Immature natural killer cell (primary cell): ENCODE data around the gene TDP1. TPM values are rescaled to one million over a fixed set of nuclear protein-coding genes. Genes with fewer than 3 reads are reported as not detected.

Experiments
- DNase-seq, 3 donors: peaks; one replicate each; pipeline ENCODE4 v3.0.0; 2022; ENCODE audit warnings: mixed read lengths in 1 of 3
- H3K27ac Mint-ChIP-seq, 6 donors: one replicate each; pipeline ENCODE4 v1.8.0; 2020; ENCODE audit warnings: mixed read lengths in 6 of 6, mild to moderate bottlenecking in 5 of 6, inconsistent platforms in 4 of 6, moderate library complexity in 3 of 6
- H3K27me3 Mint-ChIP-seq, 3 donors: one replicate each; pipeline ENCODE4 v1.8.0; 2020 to 2021; ENCODE audit warnings: low read depth in 3 of 3, mild to moderate bottlenecking in 3 of 3, mixed read lengths in 3 of 3, moderate library complexity in 3 of 3, inconsistent platforms in 1 of 3
- H3K36me3 Mint-ChIP-seq, 3 donors: one replicate each; pipeline ENCODE4 v1.8.0; 2020; ENCODE audit warnings: mixed read lengths in 3 of 3, inconsistent platforms in 2 of 3, mild to moderate bottlenecking in 2 of 3
- H3K4me1 Mint-ChIP-seq, 2 donors: one replicate each; pipeline ENCODE4 v1.8.0; 2020; ENCODE audit warnings: inconsistent platforms in 2 of 2, mild to moderate bottlenecking in 2 of 2, mixed read lengths in 2 of 2, moderate library complexity in 1 of 2
- H3K4me3 Mint-ChIP-seq, 5 donors: one replicate each; pipeline ENCODE4 v1.8.0; 2020; ENCODE audit warnings: mild to moderate bottlenecking in 5 of 5, mixed read lengths in 5 of 5, inconsistent platforms in 3 of 5, moderate library complexity in 3 of 5
- H3K9me3 Mint-ChIP-seq, 6 donors: one replicate each; pipeline ENCODE4 v1.8.0; 2020; ENCODE audit warnings: mild to moderate bottlenecking in 6 of 6, mixed read lengths in 6 of 6, inconsistent platforms in 4 of 6, moderate library complexity in 3 of 6
- polyA plus RNA-seq, 3 donors: library from polyadenylated mRNA; unstranded; fragments of 300-500 nt; fragmentation: Illumina TruSeq; gene quantifications; one replicate each; pipeline ENCODE4 v1.2.3, GENCODE V29; 2021

TDP1 gene
- polyA plus RNA-seq, 3 donors from 2014 or later: 25.8 to 31.4 (median 27.0) TPM

- H3K9me3 Mint-ChIP-seq: no peaks in the 10 kb centered on the region
- H3K27me3 Mint-ChIP-seq: no peaks in the 10 kb centered on the region
- H3K4me3 Mint-ChIP-seq: no peak overlapping the region
- no peak overlapping the region for H3K27ac Mint-ChIP-seq
- peaks cover 33 to 60% (median 42%) of the 10 kb centered on the region in 3 donors for H3K36me3 Mint-ChIP-seq
- no peak for DNase-seq
- H3K4me1 Mint-ChIP-seq: no peaks in the 10 kb centered on the region
Measured at GRCh38 chr14:89986462-89987160, 30.9 kb downstream of the TDP1 start.

- DNase-seq: no peak
- H3K4me1 Mint-ChIP-seq: no peaks in the 10 kb centered on the region
- peaks cover 32 to 55% (median 42%) of the 10 kb centered on the region in 3 donors for H3K36me3 Mint-ChIP-seq
- no peaks in the 10 kb centered on the region for H3K27me3 Mint-ChIP-seq
- no peak overlapping the region for H3K4me3 Mint-ChIP-seq
- no peaks in the 10 kb centered on the region for H3K9me3 Mint-ChIP-seq
- no peak overlapping the region for H3K27ac Mint-ChIP-seq
Measured at GRCh38 chr14:89987161-89987475, 31.4 kb downstream of the TDP1 start.

- DNase-seq: no peak
- no peaks in the 10 kb centered on the region for H3K9me3 Mint-ChIP-seq
- H3K27me3 Mint-ChIP-seq: no peaks in the 10 kb centered on the region
- H3K4me3 Mint-ChIP-seq: no peak overlapping the region
- H3K27ac Mint-ChIP-seq: no peak overlapping the region
- H3K36me3 Mint-ChIP-seq: peaks cover 36 to 57% (median 38%) of the 10 kb centered on the region in 3 donors
- H3K4me1 Mint-ChIP-seq: no peaks in the 10 kb centered on the region
Measured at GRCh38 chr14:89988787-89989186, 33.1 kb downstream of the TDP1 start.

- Mint-ChIP-seq H3K9me3 (no peaks in the 10 kb centered on the region), H3K27ac (no peak overlapping the region), H3K36me3 (peaks cover 40 to 58% (median 45%) of the 10 kb centered on the region in 3 donors), H3K4me1 (no peaks in the 10 kb centered on the region), H3K27me3 (no peaks in the 10 kb centered on the region), H3K4me3 (no peak overlapping the region)
- DNase-seq: no peak
Measured at GRCh38 chr14:89990218-89990617, 34.5 kb downstream of the TDP1 start.

GRCh38 chr14:89990623-89991275 lies 35.0 kb downstream of the TDP1 start:
- Mint-ChIP-seq H3K9me3 (no peaks in the 10 kb centered on the region), H3K4me1 (no peaks in the 10 kb centered on the region), H3K27ac (no peak overlapping the region), H3K27me3 (no peaks in the 10 kb centered on the region), H3K4me3 (no peak overlapping the region), H3K36me3 (peaks cover 43 to 63% (median 46%) of the 10 kb centered on the region in 3 donors)
- DNase-seq: no peak

- Mint-ChIP-seq H3K4me1 (no peaks in the 10 kb centered on the region), H3K36me3 (peaks cover 47 to 68% (median 48%) of the 10 kb centered on the region in 3 donors), H3K27ac (no peak overlapping the region), H3K4me3 (no peak overlapping the region), H3K9me3 (no peaks in the 10 kb centered on the region), H3K27me3 (peaks cover 0 to 2% (median 0%) of the 10 kb centered on the region in 3 donors)
- DNase-seq: no peak
Measured at GRCh38 chr14:89992273-89992672, 36.5 kb downstream of the TDP1 start.

GRCh38 chr14:89996963-89997362 lies 41.2 kb downstream of the TDP1 start:
- peaks cover 0 to 2% (median 0%) of the 10 kb centered on the region in 3 donors for H3K27me3 Mint-ChIP-seq
- H3K9me3 Mint-ChIP-seq: no peaks in the 10 kb centered on the region
- no peak overlapping the region for H3K4me3 Mint-ChIP-seq
- H3K36me3 Mint-ChIP-seq: peaks cover 34 to 74% (median 41%) of the 10 kb centered on the region in 3 donors
- no peak overlapping the region for H3K27ac Mint-ChIP-seq
- no peak for DNase-seq
- H3K4me1 Mint-ChIP-seq: no peaks in the 10 kb centered on the region

- Mint-ChIP-seq H3K4me3 (no peak overlapping the region), H3K27ac (no peak overlapping the region), H3K36me3 (peaks cover 19 to 59% (median 37%) of the 10 kb centered on the region in 3 donors), H3K4me1 (peaks cover 24 to 29% of the 10 kb centered on the region in 2 donors), H3K9me3 (no peaks in the 10 kb centered on the region), H3K27me3 (peaks cover 0 to 2% (median 2%) of the 10 kb centered on the region in 3 donors)
- DNase-seq: no peak
Measured at GRCh38 chr14:90000935-90001334, 45.2 kb downstream of the TDP1 start.

GRCh38 chr14:90003526-90004307 lies 48.0 kb downstream of the TDP1 start:
- Mint-ChIP-seq H3K27ac (peak overlapping the region in 2 of 6 donors; percentile 59 to 67), H3K27me3 (peaks cover 0 to 2% (median 2%) of the 10 kb centered on the region in 3 donors), H3K4me1 (peaks cover 32 to 49% of the 10 kb centered on the region in 2 donors), H3K36me3 (peaks cover 11 to 40% (median 33%) of the 10 kb centered on the region in 3 donors), H3K4me3 (no peak overlapping the region), H3K9me3 (no peaks in the 10 kb centered on the region)
- no peak for DNase-seq

- Mint-ChIP-seq H3K9me3 (no peaks in the 10 kb centered on the region), H3K27me3 (peaks cover 0 to 2% (median 2%) of the 10 kb centered on the region in 3 donors), H3K27ac (peak overlapping the region in 5 of 6 donors; percentile 8 to 86 (median 71)), H3K4me3 (peak overlapping the region in 2 of 5 donors; percentile 41 to 72), H3K36me3 (peaks cover 15 to 45% (median 39%) of the 10 kb centered on the region in 3 donors), H3K4me1 (peaks cover 32 to 49% of the 10 kb centered on the region in 2 donors)
- DNase-seq: peak; percentile 3 to 17 (median 7)
Measured at GRCh38 chr14:90005441-90005840, 49.7 kb downstream of the TDP1 start.

GRCh38 chr14:90005939-90006530 lies 50.3 kb downstream of the TDP1 start:
- H3K36me3 Mint-ChIP-seq: peaks cover 19 to 48% (median 36%) of the 10 kb centered on the region in 3 donors
- H3K4me3 Mint-ChIP-seq: peak overlapping the region; percentile 28 to 72 (median 55)
- H3K4me1 Mint-ChIP-seq: peaks cover 32 to 49% of the 10 kb centered on the region in 2 donors
- H3K27ac Mint-ChIP-seq: peak overlapping the region; percentile 79 to 87 (median 82)
- DNase-seq: peak; percentile 7 to 37 (median 32)
- H3K27me3 Mint-ChIP-seq: peaks cover 0 to 2% (median 2%) of the 10 kb centered on the region in 3 donors
- H3K9me3 Mint-ChIP-seq: no peaks in the 10 kb centered on the region

GRCh38 chr14:90017371-90017770 lies 61.6 kb downstream of the TDP1 start:
- peaks cover 0 to 2% (median 0%) of the 10 kb centered on the region in 3 donors for H3K27me3 Mint-ChIP-seq

GRCh38 chr14:90019824-90020523 lies 64.2 kb downstream of the TDP1 start:
- Mint-ChIP-seq H3K4me1 (peaks cover 5 to 16% of the 10 kb centered on the region in 2 donors), H3K27ac (peak overlapping the region in 2 of 6 donors; percentile 1 to 28), H3K4me3 (no peak overlapping the region), H3K9me3 (no peaks in the 10 kb centered on the region), H3K27me3 (peaks cover 0 to 2% (median 2%) of the 10 kb centered on the region in 3 donors), H3K36me3 (peaks cover 45 to 65% (median 47%) of the 10 kb centered on the region in 3 donors)
- DNase-seq: no peak

More at GRCh38 chr14:90017371-90017770, 61.6 kb downstream of the TDP1 start:
- no peaks in the 10 kb centered on the region for H3K9me3 Mint-ChIP-seq
- H3K4me1 Mint-ChIP-seq: peaks cover 5 to 16% of the 10 kb centered on the region in 2 donors
- H3K4me3 Mint-ChIP-seq: no peak overlapping the region
- H3K27ac Mint-ChIP-seq: no peak overlapping the region
- DNase-seq: no peak
- H3K36me3 Mint-ChIP-seq: peaks cover 38 to 64% (median 42%) of the 10 kb centered on the region in 3 donors
